GM21786 (cell line): ENCODE results near the gene MRPS18B.
A peak's percentile ranks its signal among the peaks of the same experiment; 100 is the strongest.

Experiments used
- ATAC-seq: cut with Tn5 transposase; IDR thresholded peaks from one replicate; pipeline ENCODE4 v1.9.1; 2021; ENCODE audit not compliant: unreplicated experiment

The MRPS18B gene

GRCh38 chr6:30601815-30602641, 15.6 kb upstream of the MRPS18B start:
- no peak for ATAC-seq

- no peak for ATAC-seq
These were observed 13.7 kb upstream of the MRPS18B start for GRCh38 chr6:30603961-30604360.

GRCh38 chr6:30610065-30610464, 7.6 kb upstream of the MRPS18B start:
- no peak for ATAC-seq

- ATAC-seq = no peak
These were observed 6.3 kb upstream of the MRPS18B start for GRCh38 chr6:30611150-30611855.

GRCh38 chr6:30611856-30612194, 5.8 kb upstream of the MRPS18B start:
- ATAC-seq = no peak

- ATAC-seq = no peak
These were observed 5.4 kb upstream of the MRPS18B start for GRCh38 chr6:30612213-30612612.

GRCh38 chr6:30612687-30613248, 4.9 kb upstream of the MRPS18B start:
- ATAC-seq = no peak

- no peak for ATAC-seq
These were observed 4.2 kb upstream of the MRPS18B start for GRCh38 chr6:30613251-30614043.

- ATAC-seq = no peak
These were observed 3.4 kb upstream of the MRPS18B start for GRCh38 chr6:30614044-30614842.

GRCh38 chr6:30614843-30615218, 2.8 kb upstream of the MRPS18B start:
- ATAC-seq = peak; percentile 54

GRCh38 chr6:30615219-30615957, 2.3 kb upstream of the MRPS18B start:
- no peak for ATAC-seq

- ATAC-seq = no peak
These were observed 1.5 kb upstream of the MRPS18B start for GRCh38 chr6:30615958-30616810.

GRCh38 chr6:30616811-30617564, 652 bp upstream of the MRPS18B start, which contains the start of gene PPP1R10:
Gene PPP1R10, minus strand, starts transcription at chr6:30617243. Its CDS starts 7,299 bp downstream, at chr6:30609944.
- ATAC-seq = peak; percentile 81

GRCh38 chr6:30618270-30618797, 694 bp downstream of the MRPS18B start:
- ATAC-seq = no peak

- no peak for ATAC-seq
These were observed 1.9 kb downstream of the MRPS18B start for GRCh38 chr6:30619561-30619960.

- ATAC-seq = no peak
These were observed 7.9 kb downstream of the MRPS18B start for GRCh38 chr6:30625511-30625910.

- ATAC-seq = peak; percentile 85
These were observed 9.1 kb downstream of the MRPS18B start, which contains the start of gene ATAT1 for GRCh38 chr6:30626484-30627366. Gene ATAT1, plus strand, starts transcription at chr6:30626874.
